HG03520 (cell line): ENCODE measurements around the gene CD48.
"Not testable (repeated sequence)": the region's sequence is repeated elsewhere in the genome, so short reads cannot be mapped to it uniquely, and the experiment has no call there.

Source experiments
- ATAC-seq: cut with Tn5 transposase; IDR thresholded peaks from one replicate; pipeline ENCODE4 v1.9.1; 2021; ENCODE audit warnings: mild to moderate bottlenecking, moderate library complexity; ENCODE audit not compliant: unreplicated experiment

The CD48 gene

GRCh38 chr1:160716013-160716412 lies 4.4 kb upstream of the CD48 start:
- no peak for ATAC-seq

- ATAC-seq: not testable (repeated sequence)
Measured at GRCh38 chr1:160714034-160714648, 2.5 kb upstream of the CD48 start.

- no peak for ATAC-seq
Measured at GRCh38 chr1:160713161-160713560, 1.5 kb upstream of the CD48 start.

GRCh38 chr1:160712525-160713080 lies 981 bp upstream of the CD48 start:
- not testable (repeated sequence) for ATAC-seq

- no peak for ATAC-seq
Measured at GRCh38 chr1:160711276-160711601, 383 bp downstream of the CD48 start.

- no peak for ATAC-seq
Measured at GRCh38 chr1:160710517-160711252, 937 bp downstream of the CD48 start.

GRCh38 chr1:160709715-160710114 lies 1.9 kb downstream of the CD48 start:
- ATAC-seq: no peak

- ATAC-seq: no peak
Measured at GRCh38 chr1:160708801-160709200, 2.8 kb downstream of the CD48 start.

GRCh38 chr1:160708118-160708517 lies 3.5 kb downstream of the CD48 start:
- ATAC-seq: no peak

GRCh38 chr1:160707236-160708064 lies 4.2 kb downstream of the CD48 start:
- ATAC-seq: no peak

GRCh38 chr1:160706526-160707235 lies 4.9 kb downstream of the CD48 start:
- no peak for ATAC-seq

- no peak for ATAC-seq
Measured at GRCh38 chr1:160705742-160706141, 5.9 kb downstream of the CD48 start.

GRCh38 chr1:160705212-160705621 lies 6.4 kb downstream of the CD48 start:
- ATAC-seq: not testable (repeated sequence)

- ATAC-seq: no peak
Measured at GRCh38 chr1:160704250-160704649, 7.4 kb downstream of the CD48 start.

- ATAC-seq: no peak
Measured at GRCh38 chr1:160702100-160702499, 9.5 kb downstream of the CD48 start.

- not testable (repeated sequence) for ATAC-seq
Measured at GRCh38 chr1:160692390-160692789, 19.2 kb downstream of the CD48 start.

- ATAC-seq: no peak
Measured at GRCh38 chr1:160685266-160685665, 26.4 kb downstream of the CD48 start.

- ATAC-seq: no peak
Measured at GRCh38 chr1:160682983-160683865, 28.4 kb downstream of the CD48 start.

- ATAC-seq: no peak
Measured at GRCh38 chr1:160681891-160682140, 29.8 kb downstream of the CD48 start.
